Endothelial cell of umbilical vein (primary cell): ENCODE results near the gene KRT76.

ENCODE experiments used
- EZH2 ChIP-seq: IDR thresholded peaks from 2 replicates; pipeline ENCODE4 v1.6.1; 2012; ENCODE audit warnings: borderline replicate concordance, low read depth, mild to moderate bottlenecking, moderate library complexity, low read length, inconsistent platforms; ENCODE audit not compliant: severe bottlenecking
- FOS ChIP-seq: IDR thresholded peaks from 2 replicates; pipeline ENCODE4 v1.6.1; 2011; ENCODE audit warnings: mild to moderate bottlenecking, low read length, moderate library complexity, borderline replicate concordance; ENCODE audit not compliant: insufficient read depth
- GATA2 ChIP-seq: IDR thresholded peaks from 2 replicates; pipeline ENCODE4 v1.7.0; 2011; ENCODE audit warnings: low read depth, mild to moderate bottlenecking, moderate library complexity, mixed read lengths, low read length; ENCODE audit not compliant: insufficient read length, insufficient read depth
- JUN ChIP-seq: IDR thresholded peaks from 2 replicates; pipeline ENCODE4 v1.6.1; 2011; ENCODE audit warnings: borderline replicate concordance, low read depth; ENCODE audit not compliant: insufficient read length, insufficient read depth
- MYC ChIP-seq: IDR thresholded peaks from one replicate; pipeline ENCODE4 v1.6.1; 2011; ENCODE audit warnings: mild to moderate bottlenecking, low read depth, low read length
- POLR2A ChIP-seq: IDR thresholded peaks from 2 replicates; pipeline ENCODE4 v1.6.1; 2012; ENCODE audit warnings: low read depth, mild to moderate bottlenecking, control low read depth, low read length
- POLR2AphosphoS5 ChIP-seq: IDR thresholded peaks from 2 replicates; pipeline ENCODE4 v1.6.1; 2012; ENCODE audit warnings: low read depth, mild to moderate bottlenecking, control low read depth, low read length, moderate library complexity; ENCODE audit not compliant: insufficient read depth
- TF ChIP-seq, protein P1 (sequence below), 2 donors: IDR thresholded peaks; 1 replicate in 1 of 2; 2 replicates in 1 of 2; pipeline ENCODE4 v1.5.1; 2011; ENCODE audit warnings: low read length in 2 of 2, mild to moderate bottlenecking in 2 of 2, moderate library complexity in 2 of 2, control low read depth in 1 of 2, inconsistent platforms in 1 of 2, low read depth in 1 of 2; ENCODE audit not compliant: insufficient read depth in 1 of 2; ENCODE audit errors: extremely low read depth in 1 of 2
- TF ChIP-seq, protein P2 (sequence below): IDR thresholded peaks from 2 replicates; pipeline ENCODE4 v1.6.1; 2011; ENCODE audit not compliant: insufficient read depth, insufficient read length

DNA sequence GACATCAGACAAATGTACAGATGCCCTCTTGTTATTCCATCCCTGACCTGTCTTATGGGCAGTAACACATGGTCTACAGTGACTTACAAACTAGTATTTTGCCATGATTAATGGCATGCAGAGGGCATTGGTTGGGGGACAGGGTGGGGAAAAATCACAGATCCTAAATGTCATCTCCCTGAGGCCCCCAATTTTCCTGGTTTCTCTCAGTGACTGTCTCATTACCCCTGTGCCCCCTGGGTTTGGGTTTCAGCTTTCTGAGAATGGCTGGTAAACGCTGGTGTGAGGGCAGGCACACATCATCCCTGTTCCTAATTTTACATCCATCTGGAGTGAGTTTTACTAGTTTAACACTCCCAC lies 10.1 kb downstream of the KRT76 start:
- no peak for TF ChIP-seq POLR2AphosphoS5
- TF ChIP-seq, protein P1, sequence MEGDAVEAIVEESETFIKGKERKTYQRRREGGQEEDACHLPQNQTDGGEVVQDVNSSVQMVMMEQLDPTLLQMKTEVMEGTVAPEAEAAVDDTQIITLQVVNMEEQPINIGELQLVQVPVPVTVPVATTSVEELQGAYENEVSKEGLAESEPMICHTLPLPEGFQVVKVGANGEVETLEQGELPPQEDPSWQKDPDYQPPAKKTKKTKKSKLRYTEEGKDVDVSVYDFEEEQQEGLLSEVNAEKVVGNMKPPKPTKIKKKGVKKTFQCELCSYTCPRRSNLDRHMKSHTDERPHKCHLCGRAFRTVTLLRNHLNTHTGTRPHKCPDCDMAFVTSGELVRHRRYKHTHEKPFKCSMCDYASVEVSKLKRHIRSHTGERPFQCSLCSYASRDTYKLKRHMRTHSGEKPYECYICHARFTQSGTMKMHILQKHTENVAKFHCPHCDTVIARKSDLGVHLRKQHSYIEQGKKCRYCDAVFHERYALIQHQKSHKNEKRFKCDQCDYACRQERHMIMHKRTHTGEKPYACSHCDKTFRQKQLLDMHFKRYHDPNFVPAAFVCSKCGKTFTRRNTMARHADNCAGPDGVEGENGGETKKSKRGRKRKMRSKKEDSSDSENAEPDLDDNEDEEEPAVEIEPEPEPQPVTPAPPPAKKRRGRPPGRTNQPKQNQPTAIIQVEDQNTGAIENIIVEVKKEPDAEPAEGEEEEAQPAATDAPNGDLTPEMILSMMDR (IDR thresholded peaks at IDR 0.05; ENCODE audit: extremely low read depth in 1 of 2, insufficient read depth in 1 of 2, low read depth in 1 of 2, low read length in 2 of 2), result no peak
- no peak for TF ChIP-seq POLR2A
- TF ChIP-seq EZH2, result no peak
- no peak for TF ChIP-seq MYC
- no peak for TF ChIP-seq FOS
- TF ChIP-seq, protein P2, sequence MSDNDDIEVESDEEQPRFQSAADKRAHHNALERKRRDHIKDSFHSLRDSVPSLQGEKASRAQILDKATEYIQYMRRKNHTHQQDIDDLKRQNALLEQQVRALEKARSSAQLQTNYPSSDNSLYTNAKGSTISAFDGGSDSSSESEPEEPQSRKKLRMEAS, result no peak
- no peak for TF ChIP-seq JUN
- no peak for TF ChIP-seq GATA2
